HG02840 (cell line): ENCODE data around the gene ACLY.
A peak's percentile ranks its signal among the peaks of the same experiment; 100 is the strongest.
"Not testable (repeated sequence)": the region's sequence is repeated elsewhere in the genome, so short reads cannot be mapped to it uniquely, and the experiment has no call there.

Source experiments
- ATAC-seq: cut with Tn5 transposase; IDR thresholded peaks from one replicate; pipeline ENCODE4 v1.9.1; 2021; ENCODE audit warnings: mild to moderate bottlenecking, moderate library complexity, moderate number of reproducible peaks; ENCODE audit not compliant: unreplicated experiment, low FRiP score

ACLY gene

GRCh38 chr17:41837761-41838538, 80.8 kb downstream of the ACLY start, which contains the start of gene KLHL10:
TSS of gene KLHL10 (plus strand) at chr17:41837825. CDS start at chr17:41837933, 108 bp downstream.
- ATAC-seq: no peak

- ATAC-seq: no peak
Observed at GRCh38 chr17:41836550-41837196, 82.1 kb downstream of the ACLY start.

GRCh38 chr17:41835800-41836549, 82.8 kb downstream of the ACLY start, which contains the start of gene NT5C3B:
TSS of gene NT5C3B (minus strand) at chr17:41836232. CDS start at chr17:41836193, 39 bp downstream.
- ATAC-seq: peak; percentile 58

GRCh38 chr17:41835214-41835799, 83.4 kb downstream of the ACLY start:
- peak; percentile 24 for ATAC-seq

GRCh38 chr17:41829961-41830360, 88.8 kb downstream of the ACLY start:
- ATAC-seq: not testable (repeated sequence)

- no peak for ATAC-seq
Observed at GRCh38 chr17:41825175-41825845, 93.4 kb downstream of the ACLY start.

GRCh38 chr17:41824086-41824485, 94.7 kb downstream of the ACLY start:
- no peak for ATAC-seq

- ATAC-seq: no peak
Observed at GRCh38 chr17:41823580-41823979, 95.2 kb downstream of the ACLY start.

- no peak for ATAC-seq
Observed at GRCh38 chr17:41823141-41823524, 95.6 kb downstream of the ACLY start.

- no peak for ATAC-seq
Observed at GRCh38 chr17:41822216-41823140, 96.3 kb downstream of the ACLY start.

GRCh38 chr17:41821776-41822175, 97.0 kb downstream of the ACLY start:
- ATAC-seq: no peak

GRCh38 chr17:41818024-41818423, 100.7 kb downstream of the ACLY start:
- no peak for ATAC-seq
